SIG-M5 (cell line): ENCODE data around the gene IFT43.
"Not testable (repeated sequence)": the region's sequence is repeated elsewhere in the genome, so short reads cannot be mapped to it uniquely, and the experiment has no call there.

Experiments
- DNase-seq: peaks from one replicate; lab custom pipeline; 2025; lab: John Stamatoyannopoulos, UW

Gene IFT43

DNA sequence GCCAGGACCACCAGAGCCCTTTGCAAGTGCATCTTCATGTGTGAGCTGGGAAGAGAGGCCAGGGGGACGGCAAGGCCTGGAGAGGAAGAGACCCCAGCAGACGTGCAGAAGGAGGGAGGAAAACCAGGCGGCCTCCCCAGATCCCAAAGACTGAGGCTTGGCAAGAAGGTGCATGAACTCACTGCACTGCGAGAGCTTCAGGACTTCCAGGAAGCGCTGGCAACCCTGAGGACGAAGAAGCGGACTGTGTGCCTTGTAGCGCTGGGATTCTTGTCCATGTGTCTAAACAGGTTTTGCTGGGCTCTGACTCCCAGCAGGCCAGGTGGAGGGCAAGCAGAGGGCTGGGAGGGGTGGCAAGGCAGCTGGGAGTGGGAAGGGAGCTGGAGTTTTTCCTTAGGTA, 4.7 kb upstream of the IFT43 start:
- DNase-seq = no peak

DNA sequence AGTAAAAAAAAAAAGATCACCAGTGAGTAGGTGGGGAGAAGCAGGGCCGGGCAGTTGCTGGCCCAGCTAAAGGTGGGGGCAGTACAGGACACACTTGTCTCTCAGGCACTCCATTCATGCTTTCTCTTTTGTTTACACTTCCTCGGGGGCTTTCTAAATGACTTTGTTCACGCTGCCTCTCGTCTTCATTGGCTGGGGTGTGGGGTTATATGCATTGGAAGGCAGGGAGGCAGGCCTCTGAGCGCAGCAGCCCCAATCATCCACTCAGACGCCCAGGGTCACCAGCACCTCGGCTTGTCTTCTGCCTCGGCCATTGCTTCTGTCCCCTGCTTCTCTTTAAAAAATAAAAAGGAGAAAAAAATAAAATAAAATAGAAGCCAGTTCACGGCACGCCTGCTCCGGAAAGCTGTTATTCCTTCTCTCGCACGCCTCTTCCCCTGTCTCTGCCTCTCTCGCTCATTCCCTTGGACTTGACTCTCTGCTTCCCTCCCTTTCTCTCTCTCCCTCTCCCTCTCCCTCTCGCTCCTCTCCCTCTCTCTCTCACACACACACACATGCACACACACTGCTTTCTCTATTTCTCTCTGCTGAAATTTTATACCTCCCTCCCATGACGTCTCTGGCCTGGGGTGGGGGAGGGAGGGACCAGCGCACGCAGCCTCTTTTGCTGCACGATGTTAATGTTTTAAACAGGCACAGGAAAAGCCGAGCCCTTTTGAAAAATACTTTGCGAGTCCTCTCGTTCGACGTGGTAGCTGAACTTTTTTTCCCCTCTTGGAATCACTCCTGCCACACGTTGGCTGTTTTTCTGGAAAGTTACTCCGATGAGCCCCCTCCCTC, 3.9 kb upstream of the IFT43 start, which contains the start of gene TGFB3:
Gene TGFB3 (minus strand): TSS at position 570 of the 840 bp plus-strand sequence. CDS start 1,102 bp downstream, outside the sequence.
- no peak for DNase-seq

- DNase-seq = no peak
These were observed 3.1 kb upstream of the IFT43 start for GRCh38 chr14:75982266-75983018.

- no peak for DNase-seq
These were observed 2.6 kb upstream of the IFT43 start for GRCh38 chr14:75983019-75983358.

DNA sequence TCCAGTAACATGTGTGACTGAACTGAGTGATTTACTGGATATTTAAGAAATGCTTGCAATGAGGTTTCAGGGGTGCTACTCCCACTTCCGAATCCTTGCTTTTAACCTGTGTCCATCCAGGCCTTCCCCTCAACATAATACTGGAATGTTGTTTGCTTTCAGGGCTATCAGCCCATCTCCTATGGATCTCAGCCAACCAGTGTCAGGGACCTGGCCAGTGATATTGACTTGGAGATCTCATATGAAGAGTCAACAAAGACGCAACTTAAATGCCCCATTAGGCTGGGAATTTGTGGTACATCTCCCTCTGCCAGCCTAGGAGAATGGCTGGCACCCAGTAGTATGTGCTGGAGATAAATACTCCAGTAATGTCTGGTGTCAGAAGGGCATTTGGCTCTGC, 889 bp upstream of the IFT43 start:
- DNase-seq = no peak

- no peak for DNase-seq
These were observed 839 bp downstream of the IFT43 start for GRCh38 chr14:75986439-75986765.

- no peak for DNase-seq
These were observed 1.8 kb downstream of the IFT43 start for GRCh38 chr14:75987201-75987970.

DNA sequence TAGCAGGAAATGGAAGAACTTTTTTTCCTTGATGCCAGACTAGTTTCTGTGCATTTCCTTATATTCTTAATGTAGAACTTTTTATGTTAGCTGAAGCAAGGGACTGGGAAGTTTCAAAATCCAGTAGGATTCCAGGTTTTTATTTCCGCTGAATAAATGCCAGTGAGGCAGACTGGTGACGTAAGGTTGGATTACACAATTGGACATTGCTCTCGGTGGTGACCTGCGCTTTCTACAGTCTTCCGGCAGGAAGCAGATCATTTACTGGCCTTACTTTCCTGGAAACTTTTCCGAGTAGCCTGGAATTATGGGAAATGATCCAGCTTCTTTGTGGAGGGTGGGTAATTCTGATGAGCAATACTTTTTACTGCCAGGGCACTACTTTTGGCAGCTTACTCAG, 3.6 kb downstream of the IFT43 start:
- no peak for DNase-seq

DNA sequence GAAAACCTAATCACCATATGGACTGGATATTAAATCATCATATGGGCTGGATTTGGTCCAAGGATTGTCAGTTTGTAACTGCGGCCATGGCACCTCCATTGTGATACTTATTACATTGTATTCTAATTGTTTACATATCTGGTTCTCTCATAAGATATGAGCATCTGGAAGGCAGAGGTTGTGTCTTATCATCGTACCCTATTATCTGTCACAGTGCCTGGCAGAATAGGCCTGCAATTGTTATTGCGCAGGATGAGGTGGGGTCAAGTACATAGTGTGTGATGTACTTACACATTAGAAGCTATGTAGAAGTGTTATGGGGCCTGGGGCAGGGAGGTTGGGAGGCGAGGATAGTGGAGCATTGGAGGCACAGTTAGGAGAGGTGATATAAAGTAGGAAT, 4.7 kb downstream of the IFT43 start:
- DNase-seq = no peak

DNA sequence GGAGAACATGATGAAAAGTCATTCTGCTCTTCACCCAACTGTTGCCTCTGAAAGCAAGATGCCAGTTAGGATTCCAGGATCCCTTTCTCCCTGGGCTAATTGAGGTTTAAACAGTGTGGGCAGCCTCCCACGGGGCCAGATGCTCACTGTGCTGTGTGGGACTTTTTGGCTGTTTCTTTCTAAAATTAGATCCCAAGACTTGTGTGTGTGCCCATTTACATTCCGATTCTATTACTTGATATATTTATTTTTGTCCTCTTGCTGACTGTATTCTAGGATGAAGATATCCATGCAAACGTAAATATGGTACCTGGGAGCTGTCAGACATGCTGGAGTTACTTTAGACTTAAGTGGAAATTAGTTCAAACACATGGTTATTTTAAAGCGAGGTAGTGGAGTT, 6.2 kb downstream of the IFT43 start:
- no peak for DNase-seq

DNA sequence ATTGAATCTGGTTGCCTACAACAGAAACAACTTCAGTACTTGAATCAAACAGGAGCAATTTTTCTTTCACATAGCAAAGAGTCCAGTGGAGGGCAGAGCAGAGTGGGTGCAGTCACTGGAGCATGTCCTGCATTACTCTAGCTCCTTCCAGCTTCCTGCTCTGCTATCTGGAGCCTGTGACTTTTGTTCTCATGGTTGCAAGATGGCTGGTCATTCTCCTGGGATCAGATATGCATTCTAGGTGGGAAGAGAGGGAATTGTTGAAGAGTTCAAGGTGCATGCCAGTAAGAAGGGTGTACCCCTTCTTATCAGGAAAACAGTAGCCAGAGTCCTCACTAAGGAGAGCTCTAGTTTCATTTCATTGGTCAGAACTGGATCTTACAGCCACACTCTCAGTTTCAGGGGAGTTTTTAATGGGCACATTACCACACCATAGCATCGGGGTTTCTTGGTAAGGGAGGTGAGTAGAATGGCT, 8.0 kb downstream of the IFT43 start:
- DNase-seq = no peak

GRCh38 chr14:75995372-75996041, 9.9 kb downstream of the IFT43 start:
- DNase-seq = no peak

- no peak for DNase-seq
These were observed 10.9 kb downstream of the IFT43 start for GRCh38 chr14:75996488-75996887.

DNA sequence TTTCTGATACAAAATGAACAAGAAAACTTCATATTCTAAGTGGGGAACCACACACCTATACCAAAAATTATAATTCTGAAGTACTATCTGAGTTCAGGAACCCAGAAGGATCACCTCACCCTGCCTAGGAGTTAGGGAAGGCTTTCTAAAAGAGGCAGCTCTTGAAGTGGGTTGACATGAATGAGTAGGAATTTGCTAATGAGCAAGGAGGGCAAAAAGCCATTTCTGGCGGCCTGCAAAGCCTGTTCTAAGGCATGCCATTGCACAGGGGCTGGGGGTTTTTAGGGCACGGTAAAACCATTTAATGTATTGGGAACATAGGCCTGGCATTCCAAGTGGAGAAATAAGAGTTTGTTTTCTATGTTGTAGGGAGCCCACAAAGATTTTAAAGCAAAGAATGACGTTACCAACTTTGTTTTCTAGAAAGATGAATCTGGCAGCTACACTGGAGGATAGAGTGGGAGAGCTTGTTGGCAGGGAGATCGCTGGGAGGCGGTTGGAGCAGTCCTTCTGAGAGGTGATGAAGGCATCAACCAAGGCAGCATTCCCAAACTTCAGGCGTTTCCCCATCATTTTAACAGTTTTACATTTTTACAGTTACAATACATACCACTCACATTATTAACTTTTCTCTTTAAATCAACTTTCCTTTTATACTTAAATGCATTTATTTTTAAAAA, 14.1 kb downstream of the IFT43 start:
- DNase-seq = no peak

- no peak for DNase-seq
These were observed 16.8 kb downstream of the IFT43 start for GRCh38 chr14:76002383-76002782.

GRCh38 chr14:76006253-76006652, 20.7 kb downstream of the IFT43 start:
- DNase-seq = no peak

DNA sequence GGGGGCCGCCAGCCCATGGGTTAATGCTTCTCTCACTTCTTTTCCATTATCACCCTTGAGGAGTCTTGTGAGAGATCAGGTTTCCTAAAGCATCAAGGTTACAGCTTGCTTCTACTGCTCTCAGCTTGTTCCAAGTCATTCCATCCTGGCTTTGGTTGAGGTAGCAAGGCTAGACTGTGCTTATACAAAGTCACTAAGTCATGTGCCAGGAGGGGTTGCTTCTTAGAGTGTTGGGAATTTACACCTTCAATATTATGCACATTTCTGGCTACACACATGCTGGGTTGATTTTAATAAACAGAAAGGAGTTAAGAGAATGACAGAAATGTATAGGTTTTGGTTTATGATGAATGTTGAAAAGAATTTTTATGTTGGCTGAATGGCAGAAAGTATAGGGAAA, 21.8 kb downstream of the IFT43 start:
- DNase-seq = no peak

GRCh38 chr14:76007852-76008251, 22.3 kb downstream of the IFT43 start:
- no peak for DNase-seq

GRCh38 chr14:76009627-76010026, 24.1 kb downstream of the IFT43 start:
- not testable (repeated sequence) for DNase-seq

GRCh38 chr14:76011930-76012329, 26.4 kb downstream of the IFT43 start:
- no peak for DNase-seq

GRCh38 chr14:76012354-76012753, 26.8 kb downstream of the IFT43 start:
- DNase-seq = no peak

DNA sequence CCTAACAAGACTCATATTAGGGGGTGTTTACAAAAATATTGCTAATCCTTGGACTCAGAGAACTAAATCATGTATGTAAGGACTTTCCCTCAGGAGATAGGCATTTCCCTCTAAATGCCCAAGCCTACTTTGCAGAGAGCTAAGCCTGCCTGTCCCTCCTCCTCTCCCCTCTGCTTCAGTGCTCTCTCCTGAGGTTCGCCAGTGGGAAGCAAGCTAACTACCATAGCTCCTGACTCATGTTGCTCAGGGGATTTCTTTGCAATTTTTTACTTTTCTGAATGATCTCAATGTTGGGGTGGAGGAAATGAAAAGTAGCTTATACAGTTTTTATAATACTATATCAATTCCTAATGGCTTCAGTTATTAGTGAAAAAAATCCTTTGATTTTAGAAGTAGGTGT, 29.6 kb downstream of the IFT43 start:
- no peak for DNase-seq
